Kidney tubule cell (primary cell): Measurements from ENCODE around the gene ZNF76.
"Not testable (repeated sequence)": the region's sequence is repeated elsewhere in the genome, so short reads cannot be mapped to it uniquely, and the experiment has no call there.

Source experiments
- DNase-seq: peaks from one replicate; pipeline ENCODE4 v3.0.0-alpha.2; 2018; ENCODE audit warnings: low spot score

Gene ZNF76

GRCh38 chr6:35300848-35301247 is 41.3 kb downstream of the ZNF76 start:
- no peak for DNase-seq

- peak; percentile 39 for DNase-seq
Measured at GRCh38 chr6:35302604-35303241, 43.2 kb downstream of the ZNF76 start.

GRCh38 chr6:35304299-35304698 is 44.8 kb downstream of the ZNF76 start:
- no peak for DNase-seq

DNA sequence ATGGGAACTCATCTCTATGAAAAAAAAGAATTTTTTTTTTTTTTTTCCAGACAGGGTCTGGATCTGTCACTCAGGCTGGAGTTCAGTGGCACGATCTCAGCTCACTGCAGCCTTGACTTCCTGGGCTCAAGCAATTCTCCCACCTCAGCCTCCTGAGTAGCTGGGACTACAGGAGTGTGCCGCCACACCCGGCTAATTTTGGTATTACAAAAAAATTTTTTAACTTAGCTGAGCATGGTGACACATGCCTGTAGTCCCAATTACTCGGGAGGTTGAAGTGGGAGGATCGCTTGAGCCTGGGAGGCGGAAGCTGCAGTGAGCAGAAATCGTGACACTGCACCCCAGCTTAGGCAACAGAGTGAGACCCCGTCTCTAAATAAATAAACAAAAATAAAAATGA is 45.6 kb downstream of the ZNF76 start:
- no peak for DNase-seq

GRCh38 chr6:35307138-35307537 is 47.6 kb downstream of the ZNF76 start:
- not testable (repeated sequence) for DNase-seq

GRCh38 chr6:35308543-35308942 is 49.0 kb downstream of the ZNF76 start:
- not testable (repeated sequence) for DNase-seq

DNA sequence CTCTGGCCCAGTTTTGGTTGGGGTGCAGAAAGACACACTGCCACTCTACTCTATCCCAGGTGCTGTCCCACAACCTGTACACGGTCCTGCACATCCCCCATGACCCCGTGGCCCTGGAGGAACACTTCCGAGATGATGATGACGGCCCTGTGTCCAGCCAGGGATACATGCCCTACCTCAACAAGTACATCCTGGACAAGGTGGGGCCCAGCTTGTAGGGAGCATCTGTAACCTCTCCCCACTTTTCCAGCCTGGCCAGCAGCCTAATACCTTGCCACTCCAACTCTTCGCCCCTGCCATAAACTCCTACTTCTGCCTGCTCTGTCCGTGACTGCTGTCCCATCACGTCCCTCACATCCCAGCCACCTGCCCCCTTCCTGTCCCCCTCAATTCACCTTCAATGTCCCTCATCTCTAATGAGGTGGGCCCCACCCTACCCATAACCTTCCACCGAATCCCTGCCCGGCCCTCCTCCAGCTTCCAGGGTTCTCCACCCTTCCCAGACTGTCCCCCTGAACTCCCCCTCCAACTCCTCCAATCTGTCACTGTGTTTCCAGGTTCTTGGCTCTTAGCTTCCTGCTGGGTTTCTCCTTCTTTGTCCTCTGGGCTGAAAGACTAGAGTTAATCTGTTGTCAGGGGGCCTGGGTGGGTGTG is 50.2 kb downstream of the ZNF76 start:
- no peak for DNase-seq

DNA sequence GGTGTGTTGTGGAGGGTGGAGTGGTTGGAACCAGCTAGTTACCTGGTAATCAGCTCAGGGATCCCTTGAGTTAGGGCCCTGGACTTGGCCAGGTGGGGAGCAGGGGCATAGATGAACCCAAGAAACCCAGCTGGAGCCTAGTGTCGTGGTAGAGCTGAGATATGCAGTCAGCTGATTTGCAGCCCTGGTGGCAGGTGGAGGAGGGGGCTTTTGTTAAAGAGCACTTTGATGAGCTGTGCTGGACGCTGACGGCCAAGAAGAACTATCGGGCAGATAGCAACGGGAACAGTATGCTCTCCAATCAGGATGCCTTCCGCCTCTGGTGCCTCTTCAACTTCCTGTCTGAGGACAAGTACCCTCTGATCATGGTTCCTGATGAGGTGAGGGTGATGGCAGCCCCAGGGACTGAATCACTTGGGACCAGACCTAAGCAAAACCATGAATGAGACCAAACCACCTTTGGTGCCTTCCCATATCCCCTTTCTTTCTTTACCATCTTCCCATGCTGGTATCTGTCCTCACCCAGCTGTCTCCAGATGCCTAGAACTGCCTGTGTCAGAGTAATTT is 50.8 kb downstream of the ZNF76 start:
- DNase-seq, result no peak

DNA sequence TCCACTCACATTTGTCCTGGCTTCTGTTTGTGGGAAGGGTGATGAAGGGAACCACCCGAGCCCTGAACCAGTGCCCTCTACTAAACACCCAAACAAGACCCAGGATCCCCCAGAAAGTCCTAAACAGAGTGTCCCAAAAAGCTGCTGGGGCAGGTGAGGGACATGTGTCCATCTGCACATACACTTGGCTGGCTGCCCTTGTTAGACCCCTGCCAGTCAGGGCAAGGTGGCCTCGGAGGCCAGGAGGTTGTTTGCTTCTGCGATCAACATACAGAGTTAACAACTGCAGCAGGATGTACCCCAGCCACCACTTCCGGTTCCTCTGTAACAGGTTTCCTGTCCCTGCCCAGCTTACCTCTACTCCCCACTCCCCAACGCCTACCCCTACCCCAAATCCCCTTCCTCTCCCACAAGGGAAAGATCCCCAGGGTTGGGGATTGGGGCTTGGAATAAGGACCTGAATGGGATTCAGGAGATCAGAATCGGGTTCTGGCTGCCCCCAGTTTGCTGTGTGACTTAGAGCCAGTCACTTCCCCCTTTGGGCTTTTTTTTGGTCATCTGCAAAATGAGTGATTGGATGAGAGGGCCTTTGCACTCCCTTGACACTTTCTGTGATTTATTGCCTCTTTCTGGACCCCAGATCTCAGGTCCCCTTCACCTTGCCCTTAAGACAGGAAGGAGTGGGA is 52.0 kb downstream of the ZNF76 start:
- no peak for DNase-seq

DNA sequence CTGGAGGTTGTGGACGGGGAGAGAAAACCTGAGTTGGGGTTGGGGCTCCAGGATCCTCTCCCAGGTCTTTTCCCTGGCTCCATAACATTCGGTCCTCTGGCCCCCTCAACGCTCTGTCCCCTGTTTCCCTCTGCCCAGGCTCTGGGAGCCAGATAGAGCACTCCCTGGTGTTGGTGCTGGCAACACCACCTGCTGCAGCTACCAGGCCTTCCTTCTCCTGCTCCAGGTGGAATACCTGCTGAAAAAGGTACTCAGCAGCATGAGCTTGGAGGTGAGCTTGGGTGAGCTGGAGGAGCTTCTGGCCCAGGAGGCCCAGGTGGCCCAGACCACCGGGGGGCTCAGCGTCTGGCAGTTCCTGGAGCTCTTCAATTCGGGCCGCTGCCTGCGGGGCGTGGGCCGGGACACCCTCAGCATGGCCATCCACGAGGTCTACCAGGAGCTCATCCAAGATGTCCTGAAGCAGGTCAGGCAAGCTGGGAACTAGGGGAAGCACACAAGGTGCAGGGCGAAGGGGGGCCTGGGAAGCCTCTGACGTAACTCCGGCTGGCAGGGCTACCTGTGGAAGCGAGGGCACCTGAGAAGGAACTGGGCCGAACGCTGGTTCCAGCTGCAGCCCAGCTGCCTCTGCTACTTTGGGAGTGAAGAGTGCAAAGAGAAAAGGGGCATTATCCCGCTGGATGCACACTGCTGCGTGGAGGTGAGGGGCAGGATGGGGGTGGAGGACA is 52.7 kb downstream of the ZNF76 start:
- no peak for DNase-seq

- DNase-seq, result no peak
Measured at GRCh38 chr6:35312807-35313206, 53.3 kb downstream of the ZNF76 start.

GRCh38 chr6:35317483-35318195 is 58.1 kb downstream of the ZNF76 start:
- DNase-seq, result peak; percentile 20

GRCh38 chr6:35318196-35319171 is 58.9 kb downstream of the ZNF76 start:
- peak; percentile 83 for DNase-seq

- DNase-seq, result no peak
Measured at GRCh38 chr6:35319346-35320030, 60.0 kb downstream of the ZNF76 start.

GRCh38 chr6:35320031-35320410 is 60.5 kb downstream of the ZNF76 start:
- no peak for DNase-seq

- DNase-seq, result no peak
Measured at GRCh38 chr6:35321091-35321490, 61.6 kb downstream of the ZNF76 start.

GRCh38 chr6:35327349-35328027 is 68.0 kb downstream of the ZNF76 start:
- peak; percentile 55 for DNase-seq

- DNase-seq, result peak; percentile 38
Measured at GRCh38 chr6:35328108-35328723, 68.7 kb downstream of the ZNF76 start.

DNA sequence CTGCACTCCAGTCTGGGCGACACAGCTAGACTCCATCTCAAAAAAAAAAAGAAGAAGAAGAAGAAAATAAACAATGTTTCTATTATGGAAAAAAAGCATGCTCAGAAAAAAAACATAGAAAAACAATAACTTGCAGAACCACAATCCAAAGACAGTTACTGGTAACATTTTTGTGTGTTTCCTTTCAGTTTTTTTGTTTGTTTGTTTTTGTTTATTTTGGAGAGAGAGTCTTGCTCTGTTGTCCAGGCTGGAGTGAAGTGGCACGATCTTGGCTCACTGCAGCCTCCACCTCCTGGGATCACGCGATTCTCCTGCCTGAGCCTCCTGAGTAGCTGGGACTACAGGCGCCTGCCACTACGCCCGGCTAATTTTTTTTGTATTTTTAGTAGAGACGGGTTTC is 69.4 kb downstream of the ZNF76 start:
- not testable (repeated sequence) for DNase-seq
